ENCODE data around the gene STEAP2. TPM values are rescaled to one million over a fixed set of nuclear protein-coding genes. Genes with fewer than 3 reads are reported as not detected.

The STEAP2 gene
- total and polyA plus RNA-seq, 7 donors, result 1.4 to 32.1 (median 22.5) TPM

- peak; percentile 95 for DNase-seq
- Histone ChIP-seq H3K4me1 (peaks cover 0 to 24% (median 16%) of the 10 kb centered on the region in 4 donors), H3K9me3 (no peaks in the 10 kb centered on the region), H3K4me3 (peak within 1 kb of the TSS; percentile 52 to 89 (median 86)), H3K27me3 (no peaks in the 10 kb centered on the region), H3K36me3 (no peaks in the 10 kb centered on the region), H3K27ac (peak within 1 kb of the TSS; percentile 33 to 79 (median 50))
- intact Hi-C loops (cut with DNase I), result loop anchor here (2.0 kb wide), 1 partner anchor 34 kb away; the partner anchor contains the start of gene STEAP2
- peak; percentile 18 to 83 (median 64) for TF ChIP-seq POLR2AphosphoS5 (IDR thresholded peaks at IDR 0.05)
- peak in 3 of 4 experiments; percentile 17 to 62 (median 46) for TF ChIP-seq CTCF (IDR thresholded peaks at IDR 0.05)
- TF ChIP-seq EP300 (IDR thresholded peaks at IDR 0.05), result no peak
- WGBS, 2 donors, result 1% methylated on average over 59 of the region's 59 CpGs
Measured at GRCh38 chr7:90244909-90245851, 33.6 kb downstream of the STEAP2 start, which contains the start of gene CFAP69. TSS of gene CFAP69 (plus strand) at chr7:90245174. CDS start at chr7:90245425, 251 bp downstream.

GRCh38 chr7:90246171-90246570, 34.6 kb downstream of the STEAP2 start:
- no peaks in the 10 kb centered on the region for H3K27me3 ChIP-seq
- TF ChIP-seq EP300 (IDR thresholded peaks at IDR 0.05), result no peak
- TF ChIP-seq CTCF (IDR thresholded peaks at IDR 0.05), result no peak
- TF ChIP-seq POLR2A (IDR thresholded peaks at IDR 0.05), result no peak
- TF ChIP-seq POLR2AphosphoS5 (IDR thresholded peaks at IDR 0.05), result no peak
- no peaks in the 10 kb centered on the region for H3K9me3 ChIP-seq
- peak overlapping the region in 2 of 4 donors; percentile 38 to 79 for H3K27ac ChIP-seq
- WGBS, 2 donors, result 28 to 29% methylated on average over 9 of the region's 9 CpGs
- peak; percentile 69 for DNase-seq
- peaks cover 0 to 24% (median 19%) of the 10 kb centered on the region in 4 donors for H3K4me1 ChIP-seq
- no peaks in the 10 kb centered on the region for H3K36me3 ChIP-seq
- intact Hi-C loops (cut with DNase I), result no loop called here
- H3K4me3 ChIP-seq, result peak overlapping the region; percentile 52 to 89 (median 86)

- Histone ChIP-seq H3K9me3 (no peaks in the 10 kb centered on the region), H3K4me1 (peaks cover 0 to 24% (median 19%) of the 10 kb centered on the region in 4 donors), H3K27me3 (no peaks in the 10 kb centered on the region), H3K36me3 (no peaks in the 10 kb centered on the region), H3K27ac (no peak overlapping the region), H3K4me3 (no peak overlapping the region)
- no peak for DNase-seq
- 91 to 93% methylated on average over 3 of the region's 3 CpGs for WGBS, 2 donors
- intact Hi-C loops (cut with DNase I), result no loop called here
- TF ChIP-seq POLR2A (IDR thresholded peaks at IDR 0.05) (no peak), EP300 (IDR thresholded peaks at IDR 0.05) (no peak), CTCF (IDR thresholded peaks at IDR 0.05) (no peak), POLR2AphosphoS5 (IDR thresholded peaks at IDR 0.05) (no peak)
Measured at GRCh38 chr7:90248706-90249105, 37.2 kb downstream of the STEAP2 start.

- Histone ChIP-seq H3K27ac (peak overlapping the region in 3 of 4 donors; percentile 44 to 51 (median 50)), H3K4me3 (no peak overlapping the region), H3K27me3 (no peaks in the 10 kb centered on the region), H3K36me3 (no peaks in the 10 kb centered on the region), H3K9me3 (no peaks in the 10 kb centered on the region), H3K4me1 (peaks cover 0 to 15% (median 8%) of the 10 kb centered on the region in 4 donors)
- intact Hi-C loops (cut with DNase I), result no loop called here
- TF ChIP-seq EP300 (IDR thresholded peaks at IDR 0.05), result no peak
- no peak for TF ChIP-seq CTCF (IDR thresholded peaks at IDR 0.05)
- no peak for TF ChIP-seq POLR2AphosphoS5 (IDR thresholded peaks at IDR 0.05)
- no peak for TF ChIP-seq POLR2A (IDR thresholded peaks at IDR 0.05)
- DNase-seq, result no peak
- 43 to 64% methylated on average over 3 of the region's 3 CpGs for WGBS, 2 donors
Measured at GRCh38 chr7:90250601-90251303, 39.2 kb downstream of the STEAP2 start.

Measured in sigmoid colon (tissue), 7 donors.